Loucy (cell line): ENCODE data around the gene VAV3.
A peak's percentile ranks its signal among the peaks of the same experiment; 100 is the strongest.

Experiments
- H2AFZ ChIP-seq: fragments of 200-600 bp; sonication (generic); 2 replicates; pipeline ENCODE4 v1.6.0; 2016; ENCODE audit warnings: antibody characterized with exemption, mild to moderate bottlenecking, low read length, moderate library complexity
- H3F3A ChIP-seq: fragments of 200-600 bp; 2 replicates; pipeline ENCODE4 v1.6.0; 2016; ENCODE audit warnings: antibody characterized with exemption, low read depth, mild to moderate bottlenecking
- H3K27me3 ChIP-seq: fragments of 200-600 bp; sonication (generic); 2 replicates; pipeline ENCODE4 v1.6.1; 2014; ENCODE audit warnings: low read length, mild to moderate bottlenecking; ENCODE audit not compliant: insufficient read depth, poor library complexity, severe bottlenecking
- H3K36me3 ChIP-seq: fragments of 200-600 bp; sonication (generic); 2 replicates; pipeline ENCODE4 v1.6.1; 2016; ENCODE audit warnings: low read length; ENCODE audit not compliant: insufficient read depth
- H3K4me1 ChIP-seq: fragments of 200-600 bp; sonication (generic); 2 replicates; pipeline ENCODE4 v1.5.1; 2014; ENCODE audit warnings: low read length, mild to moderate bottlenecking; ENCODE audit not compliant: insufficient read depth, poor library complexity, severe bottlenecking
- H3K4me2 ChIP-seq: fragments of 200-600 bp; sonication (generic); 2 replicates; pipeline ENCODE4 v1.6.0; 2014; ENCODE audit warnings: antibody characterized with exemption, low read length, low read depth, mild to moderate bottlenecking; ENCODE audit not compliant: poor library complexity, severe bottlenecking
- H3K4me3 ChIP-seq: fragments of 200-600 bp; sonication (generic); 2 replicates; pipeline ENCODE4 v1.5.1; 2014; ENCODE audit warnings: low read length, mild to moderate bottlenecking, mixed read lengths; ENCODE audit not compliant: poor library complexity, severe bottlenecking
- H3K79me2 ChIP-seq: fragments of 200-600 bp; sonication (generic); 2 replicates; pipeline ENCODE4 v1.6.1; 2014; ENCODE audit warnings: low read length; ENCODE audit not compliant: insufficient read depth
- H3K9ac ChIP-seq: fragments of 200-600 bp; sonication (generic); 2 replicates; pipeline ENCODE4 v1.6.0; 2014; ENCODE audit warnings: mild to moderate bottlenecking, low read depth, low read length, moderate library complexity; ENCODE audit not compliant: poor library complexity, severe bottlenecking
- H3K9me2 ChIP-seq: fragments of 200-600 bp; sonication (generic); replicated peaks from 2 replicates; pipeline ENCODE4 v1.6.1; 2016; ENCODE audit warnings: low read depth, low read length, mixed read lengths
- H3K9me3 ChIP-seq: fragments of 200-600 bp; sonication (generic); 2 replicates; pipeline ENCODE4 v1.6.1; 2014; ENCODE audit warnings: mild to moderate bottlenecking, antibody characterized with exemption, low read length, low read depth; ENCODE audit not compliant: insufficient read depth
- H4K20me1 ChIP-seq: fragments of 200-600 bp; sonication (generic); 2 replicates; pipeline ENCODE4 v1.6.0; 2014; ENCODE audit warnings: antibody characterized with exemption, low read length, mild to moderate bottlenecking; ENCODE audit not compliant: insufficient read depth, poor library complexity, severe bottlenecking
- EZH2phosphoT487 ChIP-seq: fragments of 200-600 bp; IDR thresholded peaks from 2 replicates; pipeline ENCODE4 v1.6.1; 2018; ENCODE audit warnings: antibody characterized with exemption, mild to moderate bottlenecking, moderate library complexity, borderline replicate concordance
- TF ChIP-seq, protein P1 (sequence below): fragments of 200-600 bp; sonication (generic); conservative IDR thresholded peaks from 2 replicates; pipeline ENCODE4 v1.5.1; 2014; ENCODE audit warnings: mild to moderate bottlenecking, antibody characterized with exemption, low read length

The VAV3 gene

DNA sequence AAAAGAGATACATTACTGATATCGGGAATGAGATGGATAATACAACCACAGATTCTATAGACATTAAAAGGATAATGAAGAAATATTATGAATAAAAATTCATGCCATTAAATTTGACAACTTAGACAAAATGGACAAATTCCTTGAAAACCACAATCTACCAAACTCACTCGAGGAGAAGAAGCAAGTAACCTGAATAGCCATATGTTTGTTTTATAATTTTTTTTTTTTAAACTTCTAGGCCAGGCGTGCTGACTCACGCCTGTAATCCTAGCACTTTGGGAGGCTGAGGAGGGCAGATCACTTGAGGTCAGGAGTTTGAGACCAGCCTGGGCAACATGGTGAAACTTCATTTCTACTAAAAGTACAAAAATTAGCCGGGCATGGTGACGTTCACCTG is 327.9 kb downstream of the VAV3 start:
- Histone ChIP-seq H3K9me3 (peaks cover 3% of the 10 kb centered on the region; the same call in 1 of the 2 replicates), H3K36me3 (peaks cover 61% of the 10 kb centered on the region), H3F3A (no peaks in the 10 kb centered on the region), H3K9ac (no peak overlapping the region), H4K20me1 (no peaks in the 10 kb centered on the region), H3K79me2 (no peaks in the 10 kb centered on the region; the same call in 1 of the 2 replicates), H3K4me1 (peaks cover 13% of the 10 kb centered on the region), H3K27me3 (no peaks in the 10 kb centered on the region), H3K4me2 (no peak overlapping the region), H2AFZ (no peak overlapping the region), H3K4me3 (no peak overlapping the region), H3K9me2 (no peaks in the 10 kb centered on the region)
- TF ChIP-seq, protein P1, sequence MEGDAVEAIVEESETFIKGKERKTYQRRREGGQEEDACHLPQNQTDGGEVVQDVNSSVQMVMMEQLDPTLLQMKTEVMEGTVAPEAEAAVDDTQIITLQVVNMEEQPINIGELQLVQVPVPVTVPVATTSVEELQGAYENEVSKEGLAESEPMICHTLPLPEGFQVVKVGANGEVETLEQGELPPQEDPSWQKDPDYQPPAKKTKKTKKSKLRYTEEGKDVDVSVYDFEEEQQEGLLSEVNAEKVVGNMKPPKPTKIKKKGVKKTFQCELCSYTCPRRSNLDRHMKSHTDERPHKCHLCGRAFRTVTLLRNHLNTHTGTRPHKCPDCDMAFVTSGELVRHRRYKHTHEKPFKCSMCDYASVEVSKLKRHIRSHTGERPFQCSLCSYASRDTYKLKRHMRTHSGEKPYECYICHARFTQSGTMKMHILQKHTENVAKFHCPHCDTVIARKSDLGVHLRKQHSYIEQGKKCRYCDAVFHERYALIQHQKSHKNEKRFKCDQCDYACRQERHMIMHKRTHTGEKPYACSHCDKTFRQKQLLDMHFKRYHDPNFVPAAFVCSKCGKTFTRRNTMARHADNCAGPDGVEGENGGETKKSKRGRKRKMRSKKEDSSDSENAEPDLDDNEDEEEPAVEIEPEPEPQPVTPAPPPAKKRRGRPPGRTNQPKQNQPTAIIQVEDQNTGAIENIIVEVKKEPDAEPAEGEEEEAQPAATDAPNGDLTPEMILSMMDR, result no peak
- no peak for TF ChIP-seq EZH2phosphoT487

DNA sequence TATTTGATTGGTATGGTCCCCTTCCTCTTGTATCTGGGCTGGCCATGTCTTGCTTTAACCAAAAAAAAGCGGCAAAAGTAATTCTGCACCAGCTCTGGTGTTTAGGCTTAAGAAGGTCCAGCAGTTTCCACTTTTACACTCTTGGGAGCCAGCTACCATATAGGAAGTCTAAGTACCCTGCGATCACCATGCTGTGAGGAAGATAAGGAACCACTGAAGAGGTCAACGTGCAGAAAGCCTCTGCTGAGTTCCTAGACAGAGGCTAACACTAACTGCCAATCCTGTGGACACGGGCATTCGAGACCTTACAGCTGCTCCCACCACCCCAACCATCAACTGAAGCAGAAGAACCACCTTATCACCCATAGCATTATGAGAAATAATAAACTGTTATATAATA is 331.4 kb downstream of the VAV3 start:
- Histone ChIP-seq H3K79me2 (peaks cover 7% of the 10 kb centered on the region), H3K36me3 (peaks cover 40% of the 10 kb centered on the region), H3K4me1 (peaks cover 13% of the 10 kb centered on the region), H3K27me3 (no peaks in the 10 kb centered on the region), H3K9me2 (no peaks in the 10 kb centered on the region), H3K4me2 (peak overlapping the region; percentile 31), H3K4me3 (no peak overlapping the region), H4K20me1 (no peaks in the 10 kb centered on the region), H3K9ac (no peak overlapping the region), H2AFZ (no peak overlapping the region), H3K9me3 (peaks cover 3% of the 10 kb centered on the region; the same call in 1 of the 2 replicates), H3F3A (no peaks in the 10 kb centered on the region)
- TF ChIP-seq, protein P1, result no peak
- no peak for TF ChIP-seq EZH2phosphoT487

DNA sequence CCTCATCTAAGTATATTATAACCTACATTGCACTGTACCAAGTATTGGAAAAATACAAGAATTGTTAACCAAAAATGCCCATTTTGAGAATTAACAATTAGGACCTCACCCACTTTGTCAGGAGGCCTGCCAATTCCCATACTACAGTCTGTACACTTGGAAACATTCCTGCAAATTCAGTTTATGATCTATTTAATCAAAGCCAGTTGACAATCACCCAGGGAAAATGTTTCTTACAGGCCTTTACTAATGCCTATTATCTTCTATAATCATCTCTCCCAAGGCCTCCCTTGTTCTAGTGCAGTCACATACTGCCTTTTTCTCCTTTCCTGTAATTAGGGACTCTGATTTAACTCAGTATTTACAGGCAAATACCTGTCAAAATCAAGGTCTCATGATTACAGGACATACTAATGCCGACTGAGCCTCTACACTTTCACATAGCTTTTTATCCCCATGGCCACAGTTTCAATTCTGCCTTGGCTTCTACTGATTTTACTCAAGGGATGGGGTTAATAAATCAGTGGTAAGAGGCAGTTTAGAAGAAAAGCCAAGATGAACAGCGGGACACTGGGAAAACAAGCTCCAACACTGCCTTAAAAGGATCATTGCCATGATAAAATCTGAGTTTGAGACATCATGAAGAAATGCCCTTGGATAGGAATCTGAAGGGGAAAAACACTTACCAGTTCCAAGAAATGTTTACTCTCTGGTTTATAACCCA is 338.7 kb downstream of the VAV3 start:
- no peaks in the 10 kb centered on the region for H3F3A ChIP-seq
- H3K4me3 ChIP-seq, result no peak overlapping the region
- no peaks in the 10 kb centered on the region for H3K9me2 ChIP-seq
- TF ChIP-seq, protein P1, result no peak
- no peak for TF ChIP-seq EZH2phosphoT487
- peaks cover 55% of the 10 kb centered on the region; the same call in 1 of the 2 replicates for H3K36me3 ChIP-seq
- H3K4me1 ChIP-seq, result no peaks in the 10 kb centered on the region
- H4K20me1 ChIP-seq, result no peaks in the 10 kb centered on the region
- H2AFZ ChIP-seq, result no peak overlapping the region
- H3K9me3 ChIP-seq, result no peaks in the 10 kb centered on the region
- no peak overlapping the region for H3K9ac ChIP-seq
- H3K79me2 ChIP-seq, result peaks cover 7% of the 10 kb centered on the region
- no peaks in the 10 kb centered on the region for H3K27me3 ChIP-seq
- no peak overlapping the region for H3K4me2 ChIP-seq
